Mesenchymal stem cell (in vitro differentiated cells and primary cell): ENCODE measurements around the gene RERE.

Experiments used
- DNase-seq: peaks from one replicate; pipeline ENCODE4 v3.0.0-alpha.2; 2013
- H2AFZ ChIP-seq: one replicate; pipeline ENCODE4 v1.6.1; 2013; ENCODE audit warnings: low read depth, mild to moderate bottlenecking, control low read depth, inconsistent platforms, low read length, moderate library complexity
- H2AK5ac ChIP-seq: 2 replicates; pipeline ENCODE4 v1.6.1; 2013; ENCODE audit warnings: low read length, moderate library complexity, mild to moderate bottlenecking, inconsistent platforms; ENCODE audit not compliant: severe bottlenecking
- H2BK120ac ChIP-seq: one replicate; pipeline ENCODE4 v1.6.1; 2013; ENCODE audit warnings: low read depth, mild to moderate bottlenecking, inconsistent platforms, low read length, moderate library complexity
- H2BK12ac ChIP-seq, 2 experiments: one replicate each; pipeline ENCODE4 v1.6.1; 2013; ENCODE audit warnings: inconsistent platforms in 2 of 2, low read length in 2 of 2, mild to moderate bottlenecking in 2 of 2, moderate library complexity in 2 of 2, control low read depth in 1 of 2
- H2BK15ac ChIP-seq: one replicate; pipeline ENCODE4 v1.6.1; 2013; ENCODE audit warnings: mild to moderate bottlenecking, low read depth, inconsistent platforms; ENCODE audit not compliant: poor library complexity, severe bottlenecking
- H2BK5ac ChIP-seq: 2 replicates; pipeline ENCODE4 v1.6.1; 2013; ENCODE audit warnings: low read depth, mild to moderate bottlenecking, low read length, control low read depth, inconsistent platforms; ENCODE audit not compliant: poor library complexity, severe bottlenecking
- H3K14ac ChIP-seq, 2 experiments: one replicate each; pipeline ENCODE4 v1.6.1; 2013; ENCODE audit warnings: inconsistent platforms in 2 of 2, low read length in 2 of 2, control low read depth in 1 of 2, mild to moderate bottlenecking in 1 of 2, moderate library complexity in 1 of 2
- H3K18ac ChIP-seq, 2 experiments: one replicate each; pipeline ENCODE4 v1.6.1; 2013; ENCODE audit warnings: inconsistent platforms in 2 of 2, low read length in 2 of 2, control low read depth in 1 of 2, low read depth in 1 of 2, mild to moderate bottlenecking in 1 of 2
- H3K23ac ChIP-seq, 2 experiments: one replicate each; pipeline ENCODE4 v1.6.1; 2013; ENCODE audit warnings: inconsistent platforms in 2 of 2, low read length in 2 of 2, mild to moderate bottlenecking in 2 of 2, moderate library complexity in 2 of 2, control low read depth in 1 of 2
- H3K27ac ChIP-seq: 2 replicates; pipeline ENCODE4 v1.5.1; 2013; ENCODE audit warnings: mild to moderate bottlenecking, moderate library complexity, low read length, control low read depth, inconsistent platforms; ENCODE audit not compliant: poor library complexity, severe bottlenecking
- H3K27me3 ChIP-seq, 2 experiments: 2 replicates each; pipeline versions ENCODE4 v1.6.1 to v1.7.0; 2013; ENCODE audit warnings: low read length in 2 of 2, mild to moderate bottlenecking in 2 of 2, moderate library complexity in 2 of 2, control low read depth in 1 of 2, inconsistent platforms in 1 of 2; ENCODE audit not compliant: control insufficient read depth in 1 of 2, insufficient read depth in 1 of 2
- H3K36me3 ChIP-seq, 2 experiments: 2 replicates each; pipeline versions ENCODE4 v1.6.1 to v1.7.0; 2013; ENCODE audit warnings: low read length in 2 of 2, control low read depth in 1 of 2, inconsistent platforms in 1 of 2, low read depth in 1 of 2, mild to moderate bottlenecking in 1 of 2; ENCODE audit not compliant: insufficient read depth in 2 of 2, control insufficient read depth in 1 of 2
- H3K4ac ChIP-seq, 2 experiments: one replicate each; pipeline ENCODE4 v1.6.1; 2013; ENCODE audit warnings: inconsistent platforms in 2 of 2, low read length in 2 of 2, mild to moderate bottlenecking in 2 of 2, moderate library complexity in 2 of 2, control low read depth in 1 of 2, low read depth in 1 of 2
- H3K4me1 ChIP-seq: 2 replicates; pipeline ENCODE4 v1.6.1; 2013; ENCODE audit warnings: low read depth, low read length, control low read depth; ENCODE audit not compliant: control insufficient read depth, insufficient read depth
- H3K4me2 ChIP-seq: 2 replicates; pipeline ENCODE4 v1.6.1; 2013; ENCODE audit warnings: low read length, mild to moderate bottlenecking, inconsistent platforms; ENCODE audit not compliant: poor library complexity, severe bottlenecking
- H3K4me3 ChIP-seq, 2 experiments: 2 replicates each; pipeline versions ENCODE4 v1.5.1 to v1.7.0; 2013; ENCODE audit warnings: low read length in 2 of 2, mild to moderate bottlenecking in 2 of 2, control low read depth in 1 of 2, low read depth in 1 of 2; ENCODE audit not compliant: insufficient read depth in 1 of 2
- H3K79me1 ChIP-seq: replicated peaks from 2 replicates; pipeline ENCODE4 v1.6.1; 2013; ENCODE audit warnings: mild to moderate bottlenecking, control low read depth, low read length, inconsistent platforms; ENCODE audit not compliant: poor library complexity, severe bottlenecking
- H3K9ac ChIP-seq: 2 replicates; pipeline ENCODE4 v1.7.0; 2013; ENCODE audit warnings: mild to moderate bottlenecking, low read length, moderate library complexity
- H3K9me3 ChIP-seq: 2 replicates; pipeline ENCODE4 v1.7.0; 2013; ENCODE audit warnings: mild to moderate bottlenecking, low read length; ENCODE audit not compliant: control insufficient read depth
- H4K8ac ChIP-seq: one replicate; pipeline ENCODE4 v1.6.1; 2013; ENCODE audit warnings: inconsistent platforms, mild to moderate bottlenecking, low read length, moderate library complexity
- H4K91ac ChIP-seq: one replicate; pipeline ENCODE4 v1.6.1; 2013; ENCODE audit warnings: mild to moderate bottlenecking, low read length, inconsistent platforms
- WGBS: methylation state at CpG from one replicate; pipeline ENCODE4 v1.1.7; 2013; ENCODE audit warnings: mixed read lengths; 5-methylcytosine and 5-hydroxymethylcytosine counted together

Gene RERE

DNA sequence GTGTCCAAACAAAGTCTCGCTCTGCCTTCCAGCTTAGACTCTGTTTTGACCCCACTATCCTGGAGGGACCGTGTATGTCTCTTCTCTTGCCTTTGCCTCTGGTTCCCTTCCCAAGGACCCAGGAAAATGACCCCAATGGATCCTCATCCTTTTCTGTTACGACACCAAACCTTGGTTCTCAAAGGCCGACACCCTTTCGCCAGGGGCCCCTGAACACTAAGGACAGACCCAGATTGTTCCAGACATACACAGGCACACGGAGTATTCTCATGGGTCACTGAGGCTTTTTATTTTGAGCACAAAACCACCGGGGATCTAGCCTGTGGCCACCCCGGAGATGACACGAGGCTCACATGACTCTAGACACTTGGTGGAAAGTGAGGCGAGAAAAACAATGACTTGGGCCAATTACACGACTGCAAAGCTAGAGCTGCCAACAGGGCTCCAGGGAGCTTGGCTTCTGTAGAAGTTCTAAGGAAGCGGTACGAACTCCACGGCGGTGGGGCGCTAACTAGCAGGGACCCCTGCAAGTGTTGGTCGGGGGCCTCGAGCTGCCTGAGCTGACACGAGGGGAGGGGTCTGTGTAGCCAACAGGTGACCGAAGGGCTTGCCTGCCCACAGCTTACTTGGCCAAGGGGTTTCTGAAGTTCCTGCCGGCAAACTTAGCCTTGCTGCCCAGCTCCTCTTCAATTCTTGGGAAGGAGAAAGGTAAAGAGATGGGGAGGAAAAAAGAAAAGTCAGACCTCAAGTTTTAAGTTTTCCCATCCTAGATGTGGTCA is 43.5 kb upstream of the RERE start:
- Histone ChIP-seq H3K4me1 (peaks cover 26% of the 10 kb centered on the region), H3K79me1 (peaks cover 3% of the 10 kb centered on the region), H3K4ac (peak overlapping the region in 1 of 2 experiments; percentile 24), H2BK12ac (no peak overlapping the region), H3K27me3 (no peaks in the 10 kb centered on the region), H3K23ac (no peak overlapping the region), H3K36me3 (peaks cover 81 to 92% of the 10 kb centered on the region in 2 experiments), H2BK15ac (no peak overlapping the region), H2AFZ (no peak overlapping the region), H2AK5ac (no peak overlapping the region), H3K4me2 (no peak overlapping the region), H3K18ac (no peak overlapping the region), H4K91ac (no peak overlapping the region), H2BK5ac (no peak overlapping the region), H4K8ac (no peak overlapping the region), H3K9ac (no peak overlapping the region), H2BK120ac (no peak overlapping the region), H3K27ac (peak overlapping the region; percentile 27), H3K4me3 (no peak overlapping the region), H3K9me3 (no peaks in the 10 kb centered on the region), H3K14ac (no peak overlapping the region)
- no peak for DNase-seq
- WGBS = 93% methylated on average over 20 of the region's 21 CpGs

DNA sequence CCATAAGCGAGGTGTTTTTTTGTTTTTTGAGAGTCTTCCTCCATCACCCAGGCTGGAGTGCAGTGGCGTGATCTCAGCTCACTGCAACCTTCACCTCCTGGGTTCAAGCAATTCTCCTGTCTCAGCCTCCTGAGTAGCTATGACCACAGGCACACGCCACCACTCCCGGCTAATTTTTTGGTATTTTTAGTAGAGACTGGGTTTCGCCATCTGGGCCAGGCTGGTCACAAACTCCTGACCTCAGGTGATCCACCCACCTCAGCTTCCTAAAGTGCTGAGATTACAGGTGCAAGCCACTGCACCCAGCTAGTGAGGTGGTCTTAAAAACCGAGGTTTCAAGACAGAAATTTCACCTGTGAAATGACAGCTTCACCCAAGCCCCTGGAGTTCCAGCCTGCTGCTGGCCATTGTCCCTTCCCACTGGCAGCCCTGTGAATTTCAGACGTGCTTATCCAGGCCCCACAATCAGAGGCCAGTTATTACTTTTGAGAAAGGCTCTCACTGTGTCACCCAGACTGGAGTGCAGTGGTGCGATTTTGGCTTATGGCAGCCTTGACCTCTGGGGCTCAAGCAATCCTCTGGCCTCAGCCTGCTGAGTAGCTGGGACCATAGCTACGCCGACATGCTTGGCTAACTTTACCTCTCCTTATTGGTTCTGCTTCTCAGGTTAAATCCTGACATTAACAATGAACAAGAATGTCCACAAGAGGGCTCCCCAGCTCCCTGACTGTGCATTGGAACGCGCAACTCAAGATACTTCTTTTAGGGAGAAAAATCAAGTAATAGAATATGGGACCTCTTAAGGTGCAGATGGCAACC is 41.7 kb upstream of the RERE start:
- Histone ChIP-seq H4K8ac (peak overlapping the region; percentile 51), H2AK5ac (peak overlapping the region; percentile 51), H3K4ac (no peak overlapping the region), H2BK15ac (peak overlapping the region; percentile 33), H2BK120ac (peak overlapping the region; percentile 23), H3K23ac (no peak overlapping the region), H3K79me1 (peaks cover 3% of the 10 kb centered on the region), H3K27ac (peak overlapping the region; percentile 80), H3K36me3 (peaks cover 66 to 74% of the 10 kb centered on the region in 2 experiments), H3K4me1 (peaks cover 28% of the 10 kb centered on the region), H3K18ac (peak overlapping the region; percentile 60 to 69), H2BK12ac (peak overlapping the region in 1 of 2 experiments; percentile 45), H3K14ac (no peak overlapping the region), H3K4me2 (no peak overlapping the region), H3K9ac (no peak overlapping the region), H3K9me3 (no peaks in the 10 kb centered on the region), H4K91ac (no peak overlapping the region), H3K4me3 (no peak overlapping the region), H2BK5ac (no peak overlapping the region), H3K27me3 (no peaks in the 10 kb centered on the region), H2AFZ (no peak overlapping the region)
- DNase-seq = peak; percentile 80
- 90% methylated on average over 9 of the region's 12 CpGs for WGBS

DNA sequence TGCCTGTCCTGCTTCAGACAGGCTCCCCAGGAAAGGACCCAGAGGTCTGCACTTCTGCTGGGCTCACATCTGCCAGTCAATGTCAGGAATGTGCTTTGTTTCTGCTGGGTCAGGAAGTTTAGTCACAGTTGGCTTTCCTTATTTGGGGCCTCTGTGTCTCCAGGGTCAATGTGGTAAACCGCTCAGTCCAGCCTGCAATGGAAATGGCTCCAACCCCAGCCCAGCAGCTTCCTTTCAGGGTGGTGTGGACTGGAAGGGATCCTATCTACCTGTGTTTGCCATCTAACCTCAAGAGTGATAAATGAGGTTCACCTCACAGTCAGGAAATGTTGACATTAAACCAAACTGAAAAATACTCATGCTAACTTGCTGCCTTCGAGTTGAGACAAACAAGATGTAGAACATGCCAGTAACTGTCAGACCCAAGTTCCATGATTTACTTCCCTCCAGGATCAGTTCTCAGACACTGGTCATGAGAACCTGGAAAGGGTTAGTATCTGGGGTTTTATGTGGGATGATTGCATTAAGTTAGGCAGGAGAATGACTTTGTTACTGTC is 40.8 kb upstream of the RERE start:
- Histone ChIP-seq H2BK12ac (no peak overlapping the region), H3K4ac (no peak overlapping the region), H3K23ac (no peak overlapping the region), H2BK15ac (no peak overlapping the region), H3K4me1 (peaks cover 26% of the 10 kb centered on the region), H3K4me3 (no peak overlapping the region), H2AFZ (no peak overlapping the region), H3K4me2 (no peak overlapping the region), H2BK5ac (peak overlapping the region; percentile 4), H3K79me1 (no peaks in the 10 kb centered on the region), H2BK120ac (no peak overlapping the region), H3K14ac (no peak overlapping the region), H4K8ac (no peak overlapping the region), H3K18ac (no peak overlapping the region), H4K91ac (no peak overlapping the region), H3K27ac (peak overlapping the region; percentile 80), H3K36me3 (peaks cover 59 to 64% of the 10 kb centered on the region in 2 experiments), H2AK5ac (no peak overlapping the region), H3K9ac (no peak overlapping the region), H3K9me3 (no peaks in the 10 kb centered on the region), H3K27me3 (no peaks in the 10 kb centered on the region)
- WGBS = 0% methylated on average over 2 of the region's 2 CpGs
- peak; percentile 95 for DNase-seq
